B cell (primary cell): ENCODE measurements around the gene NUCB2. TPM values are rescaled to one million over a fixed set of nuclear protein-coding genes. Genes with fewer than 3 reads are reported as not detected.

ENCODE experiments used
- ATAC-seq: fragments of 200-7000 bp; cut with Tn5 transposase; one replicate; pipeline ENCODE4 v1.10.0; 2021; ENCODE audit warnings: low read depth, mild to moderate bottlenecking, moderate number of reproducible peaks, moderate library complexity
- CTCF ChIA-PET: fragments of 350-600 bp; sonication (Branson Sonifier 250); formaldehyde crosslinking; loops from one replicate; lab custom pipeline; 2021; ENCODE audit warnings: antibody characterized with exemption, inconsistent platforms; lab: Charles Lee
- POLR2A ChIA-PET: fragments of 350-600 bp; sonication (Branson Sonifier 250); formaldehyde crosslinking; loops from one replicate; lab custom pipeline; 2021; ENCODE audit warnings: antibody characterized with exemption; lab: Charles Lee
- DNase-seq: peaks from one replicate; pipeline ENCODE4 v3.0.0; 2013
- H2AFZ ChIP-seq: 2 replicates; pipeline ENCODE4 v1.6.1; 2012; ENCODE audit warnings: mild to moderate bottlenecking, low read depth, low read length; ENCODE audit not compliant: insufficient read depth, poor library complexity, severe bottlenecking
- H3K27ac ChIP-seq, 2 donors: 1 replicate in 1 of 2; 2 replicates in 1 of 2; pipeline ENCODE4 v1.5.1; 2012 to 2013; ENCODE audit warnings: low read length in 2 of 2, mild to moderate bottlenecking in 2 of 2, moderate library complexity in 1 of 2
- H3K27me3 ChIP-seq, 4 experiments: fragments of 200-600 bp in 1 of 4; sonication (generic) in 1 of 4; replicated peaks in 1 of 4; 1 replicate in 2 of 4; 2 replicates in 2 of 4; pipeline versions ENCODE4 v1.6.1 to v1.7.0; 2013 to 2016; ENCODE audit warnings: low read length in 3 of 4, mild to moderate bottlenecking in 2 of 4, mixed read lengths in 1 of 4, moderate library complexity in 1 of 4; ENCODE audit not compliant: insufficient read depth in 4 of 4, control insufficient read depth in 3 of 4; ENCODE audit errors: control extremely low read depth in 1 of 4
- H3K36me3 ChIP-seq, 2 experiments: replicated peaks in 1 of 2; 1 replicate in 1 of 2; 2 replicates in 1 of 2; pipeline versions ENCODE4 v1.6.1 to v1.7.1; 2013; ENCODE audit warnings: low read length in 1 of 2; ENCODE audit not compliant: insufficient read depth in 2 of 2, control insufficient read depth in 1 of 2; ENCODE audit errors: control extremely low read depth in 1 of 2, extremely low read depth in 1 of 2
- H3K4me1 ChIP-seq, 2 donors: fragments of 200-600 bp in 1 of 2; sonication (generic) in 1 of 2; 1 replicate in 1 of 2; 2 replicates in 1 of 2; pipeline versions ENCODE4 v1.5.1 to v1.6.1; 2013 to 2017; ENCODE audit warnings: low read length in 2 of 2; ENCODE audit not compliant: control insufficient read depth in 2 of 2, insufficient read depth in 2 of 2
- H3K4me2 ChIP-seq: replicated peaks from 2 replicates; pipeline ENCODE3; 2012; ENCODE audit warnings: mild to moderate bottlenecking, low read depth, low read length; ENCODE audit not compliant: poor library complexity, severe bottlenecking
- H3K4me3 ChIP-seq, 5 experiments: fragments of 200-600 bp in 1 of 5; sonication (generic) in 1 of 5; 1 replicate in 3 of 5; 2 replicates in 2 of 5; pipeline versions ENCODE4 v1.5.1 to v1.7.0; 2011 to 2016; ENCODE audit warnings: low read length in 4 of 5, mild to moderate bottlenecking in 4 of 5, low read depth in 2 of 5, control low read depth in 1 of 5, moderate library complexity in 1 of 5; ENCODE audit not compliant: insufficient read depth in 1 of 5; ENCODE audit errors: control extremely low read depth in 1 of 5, extremely low read depth in 1 of 5
- H3K79me2 ChIP-seq: fragments of 200-600 bp; sonication (generic); one replicate; pipeline ENCODE4 v1.6.0; 2016; ENCODE audit warnings: low read length; ENCODE audit not compliant: control insufficient read depth, insufficient read depth
- H3K9ac ChIP-seq: fragments of 200-600 bp; sonication (generic); 2 replicates; pipeline ENCODE4 v1.6.1; 2017; ENCODE audit warnings: mild to moderate bottlenecking, low read length, moderate library complexity
- H3K9me3 ChIP-seq, 3 donors: one replicate each; pipeline versions ENCODE4 v1.6.1 to v1.7.1; 2013; ENCODE audit warnings: low read length in 2 of 3; ENCODE audit not compliant: control insufficient read depth in 2 of 3, insufficient read depth in 1 of 3; ENCODE audit errors: control extremely low read depth in 1 of 3
- H4K20me1 ChIP-seq: 2 replicates; pipeline ENCODE4 v1.6.0; 2012; ENCODE audit warnings: mild to moderate bottlenecking, low read length; ENCODE audit not compliant: insufficient read depth, control insufficient read depth, poor library complexity, severe bottlenecking
- H3K27ac Mint-ChIP-seq: one replicate; pipeline ENCODE4 v1.8.0; 2021; ENCODE audit warnings: mixed read lengths
- H3K27me3 Mint-ChIP-seq: one replicate; pipeline ENCODE4 v1.8.0; 2021; ENCODE audit warnings: mixed read lengths
- H3K4me1 Mint-ChIP-seq: one replicate; pipeline ENCODE4 v1.8.0; 2021; ENCODE audit warnings: mixed read lengths
- H3K4me3 Mint-ChIP-seq: one replicate; pipeline ENCODE4 v1.8.0; 2021; ENCODE audit warnings: mixed read lengths
- H3K9me3 Mint-ChIP-seq: one replicate; pipeline ENCODE4 v1.8.0; 2022; ENCODE audit warnings: mixed read lengths; ENCODE audit not compliant: insufficient read depth
- CTCF ChIP-seq: fragments of 200-600 bp; IDR thresholded peaks from one replicate; pipeline ENCODE4 v1.8.0; 2022; ENCODE audit warnings: antibody characterized with exemption, mild to moderate bottlenecking
- EZH2 ChIP-seq: IDR thresholded peaks from 2 replicates; pipeline ENCODE4 v1.6.1; 2012; ENCODE audit warnings: borderline replicate concordance, low read depth, mild to moderate bottlenecking, moderate library complexity, low read length; ENCODE audit not compliant: insufficient read depth, poor library complexity, severe bottlenecking
- WGBS: methylation state at CpG from one replicate; pipeline ENCODE4 v1.1.5; 2013; ENCODE audit warnings: missing lambda C conversion rate; ENCODE audit not compliant: insufficient coverage; 5-methylcytosine and 5-hydroxymethylcytosine counted together
- intact Hi-C: fragments of 100-400 bp; cut with micrococcal nuclease; formaldehyde crosslinking; loops from one replicate; pipeline ENCODE4 v1.10.0; 2022
- polyA plus RNA-seq: library from polyadenylated mRNA; depleted of rRNA; stranded (reverse); fragments of >200 nt; gene quantifications from 2 replicates; pipeline ENCODE4 v1.2.3, GENCODE V29; 2012
- total RNA-seq, 2 donors: library from RNA; stranded (reverse); fragments of 120-200 nt in 1 of 2; gene quantifications; 1 replicate in 1 of 2; 2 replicates in 1 of 2; pipeline versions ENCODE4 v1.2.3 to v1.2.4, GENCODE V29; 2013 to 2022

Gene NUCB2
- total and polyA plus RNA-seq, 2 donors (not counting 1 experiment from before 2014, with no cell fraction given) = 1.8 to 6.8 TPM

GRCh38 chr11:17273211-17273610 is 3.3 kb upstream of the NUCB2 start:
- no peak for ATAC-seq
- Histone ChIP-seq H3K36me3 (no peaks in the 10 kb centered on the region), H3K4me3 (no peak overlapping the region), H3K79me2 (no peaks in the 10 kb centered on the region), H3K4me2 (no peak overlapping the region), H3K27me3 (no peaks in the 10 kb centered on the region), H3K9me3 (no peaks in the 10 kb centered on the region), H3K9ac (no peak overlapping the region), H3K4me1 (peaks cover 8 to 14% of the 10 kb centered on the region in 2 donors), H3K27ac (no peak overlapping the region), H2AFZ (no peak overlapping the region), H4K20me1 (no peaks in the 10 kb centered on the region)
- Mint-ChIP-seq H3K4me3 (no peak overlapping the region), H3K27ac (no peak overlapping the region), H3K4me1 (peaks cover 20% of the 10 kb centered on the region), H3K27me3 (no peaks in the 10 kb centered on the region), H3K9me3 (no peaks in the 10 kb centered on the region)
- POLR2A ChIA-PET = no interaction called here
- CTCF ChIA-PET = no interaction called here
- intact Hi-C loops = no loop called here
- no peak for TF ChIP-seq CTCF
- no peak for TF ChIP-seq EZH2
- 83% methylated on average over 1 of the region's 6 CpGs for WGBS
- DNase-seq = no peak

DNA sequence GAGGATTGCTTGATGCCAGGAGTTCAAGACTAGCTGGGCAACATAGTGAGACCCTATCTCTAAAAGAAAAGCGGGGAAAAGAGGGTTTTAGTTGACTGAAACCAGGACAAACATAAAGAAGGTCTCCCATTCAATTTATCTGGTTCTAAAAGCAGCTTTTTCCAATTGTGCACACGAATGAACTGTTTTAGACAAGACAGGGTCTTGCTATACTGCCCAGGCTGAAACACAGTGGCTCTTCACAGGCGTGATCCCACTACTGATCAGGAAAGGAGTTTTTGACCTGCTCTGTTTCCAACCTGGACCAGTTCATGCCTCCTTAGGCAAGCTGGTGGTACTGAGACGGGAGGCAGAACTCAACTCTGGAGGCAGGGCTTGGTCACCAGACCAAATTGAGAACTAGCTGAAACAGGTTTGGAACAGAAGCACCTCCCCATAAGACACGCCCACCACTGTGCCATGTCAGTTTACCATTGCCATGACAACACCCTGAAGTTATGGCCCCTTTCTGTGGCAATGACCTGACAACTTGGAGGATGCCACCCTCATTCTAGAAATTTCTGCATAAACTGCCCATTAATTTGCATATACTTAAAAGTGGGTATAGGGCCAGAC is 2.8 kb upstream of the NUCB2 start:
- H3K4me3 Mint-ChIP-seq = no peak overlapping the region
- no peak overlapping the region for H3K27ac ChIP-seq
- H2AFZ ChIP-seq = no peak overlapping the region
- H3K27ac Mint-ChIP-seq = no peak overlapping the region
- ChIA-PET CTCF (interaction anchor here (1.3 kb wide), 1 partner anchor 115 kb away, joined by 4 read pairs; the partner anchor contains the start of gene KCNJ11), POLR2A (no interaction called here)
- no peaks in the 10 kb centered on the region for H3K36me3 ChIP-seq
- H3K27me3 Mint-ChIP-seq = no peaks in the 10 kb centered on the region
- no peak for TF ChIP-seq CTCF
- no peak for TF ChIP-seq EZH2
- intact Hi-C loops = no loop called here
- WGBS = 84% methylated on average over 5 of the region's 5 CpGs
- peaks cover 21% of the 10 kb centered on the region for H3K4me1 Mint-ChIP-seq
- peaks cover 8 to 14% of the 10 kb centered on the region in 2 donors for H3K4me1 ChIP-seq
- peak; percentile 25 for DNase-seq
- no peaks in the 10 kb centered on the region for H3K9me3 ChIP-seq
- no peaks in the 10 kb centered on the region for H3K9me3 Mint-ChIP-seq
- H3K4me3 ChIP-seq = no peak overlapping the region
- no peaks in the 10 kb centered on the region for H3K79me2 ChIP-seq
- ATAC-seq = no peak
- H3K27me3 ChIP-seq = no peaks in the 10 kb centered on the region
- no peak overlapping the region for H3K4me2 ChIP-seq
- H3K9ac ChIP-seq = no peak overlapping the region
- no peaks in the 10 kb centered on the region for H4K20me1 ChIP-seq
